Kidney epithelial cell (primary cell): ENCODE results near the gene KCNK7. TPM values are rescaled to one million over a fixed set of nuclear protein-coding genes. Genes with fewer than 3 reads are reported as not detected.

Experiments
- DNase-seq: peaks from one replicate; pipeline ENCODE4 v3.0.0-alpha.2; 2010; ENCODE audit warnings: low read depth
- H3K27me3 ChIP-seq: 2 replicates; pipeline ENCODE4 v1.6.0; 2011; ENCODE audit warnings: low read length; ENCODE audit not compliant: control insufficient read depth, insufficient read depth
- H3K36me3 ChIP-seq: 2 replicates; pipeline ENCODE4 v1.5.1; 2011; ENCODE audit warnings: low read length; ENCODE audit not compliant: control insufficient read depth, insufficient read depth
- H3K4me3 ChIP-seq: 2 replicates; pipeline ENCODE4 v1.5.1; 2011; ENCODE audit warnings: low read depth, mild to moderate bottlenecking, control low read depth, low read length
- total RNA-seq: library from RNA; depleted of rRNA; stranded (reverse); fragments of >200 nt; gene quantifications from 2 replicates; pipeline ENCODE4 v1.2.3, GENCODE V29; 2015
- TF ChIP-seq, protein P1 (sequence below): IDR thresholded peaks from 2 replicates; pipeline ENCODE4 v1.5.1; 2011; ENCODE audit warnings: mild to moderate bottlenecking, moderate library complexity, low read length, control low read depth, inconsistent platforms; ENCODE audit not compliant: insufficient read depth, poor library complexity, severe bottlenecking

KCNK7 gene
- total RNA-seq, 1 donor from 2014 or later = not detected

GRCh38 chr11:65557280-65558001 is 38.2 kb downstream of the KCNK7 start:
- H3K36me3 ChIP-seq = no peaks in the 10 kb centered on the region
- H3K4me3 ChIP-seq = peak overlapping the region; percentile 54
- no peak for DNase-seq
- TF ChIP-seq, protein P1, sequence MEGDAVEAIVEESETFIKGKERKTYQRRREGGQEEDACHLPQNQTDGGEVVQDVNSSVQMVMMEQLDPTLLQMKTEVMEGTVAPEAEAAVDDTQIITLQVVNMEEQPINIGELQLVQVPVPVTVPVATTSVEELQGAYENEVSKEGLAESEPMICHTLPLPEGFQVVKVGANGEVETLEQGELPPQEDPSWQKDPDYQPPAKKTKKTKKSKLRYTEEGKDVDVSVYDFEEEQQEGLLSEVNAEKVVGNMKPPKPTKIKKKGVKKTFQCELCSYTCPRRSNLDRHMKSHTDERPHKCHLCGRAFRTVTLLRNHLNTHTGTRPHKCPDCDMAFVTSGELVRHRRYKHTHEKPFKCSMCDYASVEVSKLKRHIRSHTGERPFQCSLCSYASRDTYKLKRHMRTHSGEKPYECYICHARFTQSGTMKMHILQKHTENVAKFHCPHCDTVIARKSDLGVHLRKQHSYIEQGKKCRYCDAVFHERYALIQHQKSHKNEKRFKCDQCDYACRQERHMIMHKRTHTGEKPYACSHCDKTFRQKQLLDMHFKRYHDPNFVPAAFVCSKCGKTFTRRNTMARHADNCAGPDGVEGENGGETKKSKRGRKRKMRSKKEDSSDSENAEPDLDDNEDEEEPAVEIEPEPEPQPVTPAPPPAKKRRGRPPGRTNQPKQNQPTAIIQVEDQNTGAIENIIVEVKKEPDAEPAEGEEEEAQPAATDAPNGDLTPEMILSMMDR = no peak
- H3K27me3 ChIP-seq = no peaks in the 10 kb centered on the region

GRCh38 chr11:65556470-65557279 is 38.9 kb downstream of the KCNK7 start:
- DNase-seq = no peak
- TF ChIP-seq, protein P1 = no peak
- Histone ChIP-seq H3K27me3 (no peaks in the 10 kb centered on the region), H3K36me3 (peaks cover 4% of the 10 kb centered on the region), H3K4me3 (peak overlapping the region; percentile 54)

DNA sequence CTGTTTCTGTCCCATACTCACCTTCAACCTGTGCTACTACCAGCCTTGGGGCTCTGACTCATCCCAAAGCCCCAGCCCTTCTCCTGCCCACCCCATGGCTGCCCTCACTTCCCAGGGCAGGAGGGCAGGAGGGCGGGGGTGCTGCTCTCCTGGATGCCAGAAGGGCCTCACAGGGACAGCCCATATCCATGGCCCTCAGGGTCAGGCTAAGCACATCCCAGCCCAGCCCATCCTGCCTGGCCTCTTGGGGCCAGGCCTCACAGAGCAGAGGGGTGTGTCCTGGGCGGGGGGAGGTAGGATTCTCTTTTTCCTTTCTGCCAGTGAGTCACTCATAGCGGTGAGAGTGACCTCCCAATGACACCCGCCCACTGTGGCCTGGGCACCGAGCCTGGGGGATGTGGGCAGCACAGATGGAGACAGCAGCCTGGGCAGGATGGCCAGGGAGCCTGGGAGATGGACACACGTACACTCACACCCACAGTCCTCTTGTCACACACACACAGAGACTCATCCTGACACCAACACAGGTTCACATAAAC is 39.8 kb downstream of the KCNK7 start:
- Histone ChIP-seq H3K27me3 (no peaks in the 10 kb centered on the region), H3K4me3 (no peak overlapping the region), H3K36me3 (peaks cover 7% of the 10 kb centered on the region)
- TF ChIP-seq, protein P1 = no peak
- no peak for DNase-seq

DNA sequence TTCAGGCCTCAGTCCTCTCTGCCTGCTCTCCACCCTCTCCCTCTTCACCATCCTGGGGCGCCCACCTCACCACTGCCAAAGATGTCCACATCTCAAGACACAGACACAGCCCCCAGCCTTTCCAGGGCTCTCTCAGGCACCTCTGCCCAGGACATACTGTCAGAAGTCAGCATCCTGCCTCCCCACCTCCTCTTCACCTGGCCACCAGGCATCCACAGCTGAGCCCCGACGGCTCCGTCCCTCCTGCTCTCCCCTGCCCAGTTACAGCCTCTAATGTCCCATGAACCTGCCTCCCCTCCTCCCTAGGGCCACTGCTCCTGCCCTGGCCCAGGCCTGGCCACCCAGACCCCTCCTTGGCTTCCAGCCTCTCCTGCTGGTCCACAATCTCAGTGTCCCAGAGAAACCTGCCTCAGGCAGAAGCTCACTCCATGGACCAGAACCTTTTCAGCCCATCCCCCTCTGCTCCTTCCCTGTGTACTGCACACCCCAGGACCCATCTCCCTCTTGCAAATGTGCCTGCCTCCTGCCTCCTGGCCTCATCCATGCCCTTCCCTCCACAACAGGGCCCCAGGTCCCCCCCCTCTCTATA is 40.7 kb downstream of the KCNK7 start:
- Histone ChIP-seq H3K36me3 (peaks cover 7% of the 10 kb centered on the region), H3K4me3 (no peak overlapping the region), H3K27me3 (no peaks in the 10 kb centered on the region)
- no peak for DNase-seq
- TF ChIP-seq, protein P1 = no peak

- no peak for DNase-seq
- TF ChIP-seq, protein P1 = no peak
Measured at GRCh38 chr11:65554057-65554818, 41.4 kb downstream of the KCNK7 start.

More at GRCh38 chr11:65554057-65554818, 41.4 kb downstream of the KCNK7 start:
- H3K27me3 ChIP-seq = no peaks in the 10 kb centered on the region
- peaks cover 7% of the 10 kb centered on the region for H3K36me3 ChIP-seq
- no peak overlapping the region for H3K4me3 ChIP-seq
